ENCODE data around the gene THTPA. TPM values are rescaled to one million over a fixed set of nuclear protein-coding genes. Genes with fewer than 3 reads are reported as not detected.
"Not testable (repeated sequence)": the region's sequence is repeated elsewhere in the genome, so short reads cannot be mapped to it uniquely, and the experiment has no call there.

Gene THTPA
- total and polyA plus RNA-seq, 2 of the 13 experiments (the other 11 are each of a cell fraction or from before 2014, with no cell fraction given): 7.4 to 8.7 TPM

DNA sequence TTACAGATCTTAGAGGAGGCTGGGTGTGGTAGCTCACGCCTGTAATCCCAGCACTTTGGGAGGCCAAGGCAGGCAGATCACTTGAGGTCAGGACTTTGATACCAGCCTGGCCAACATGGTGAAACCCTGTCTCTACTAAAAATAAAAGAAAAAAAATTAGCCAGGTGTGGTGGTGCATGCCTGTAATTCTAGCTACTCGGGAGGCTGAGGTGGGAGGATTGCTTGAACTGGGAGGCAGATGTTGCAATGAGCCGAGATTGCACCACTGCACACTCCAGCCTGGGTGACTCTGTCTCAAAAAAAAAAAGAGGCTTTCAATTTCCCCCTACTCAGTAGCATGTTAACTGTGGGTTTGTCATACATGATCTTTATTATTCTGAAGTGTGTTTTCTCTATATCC, 38.1 kb downstream of the THTPA start:
- in situ Hi-C loops (cut with HindIII; ENCODE audit: extremely low pct_ligation_motif_present, low pct_unique_long_range_greater_than_20kb); intact Hi-C loops (cut with micrococcal nuclease; ENCODE audit: unreplicated experiment); H3K27ac ChIP-seq (ENCODE audit: extremely low read length, insufficient read depth, low read length); DNase-seq (ENCODE audit: low spot score); H3K27me3 ChIP-seq (ENCODE audit: control insufficient read depth in 1 of 2, insufficient read depth in 2 of 2, low read length in 2 of 2); H3K4me3 ChIP-seq (replicated peaks in 1 of 3; ENCODE audit: insufficient read depth in 1 of 3, low read depth in 2 of 3, low read length in 3 of 3); FAIRE-seq; ATAC-seq; H3K9ac ChIP-seq (ENCODE audit: insufficient read depth, low read depth, low read length); H3K9me3 ChIP-seq (ENCODE audit: low read length); H3K79me2 ChIP-seq (ENCODE audit: insufficient read depth, low read length); H4K20me1 ChIP-seq (ENCODE audit: insufficient read depth, low read length); H2AFZ ChIP-seq (ENCODE audit: low read length); H3K36me3 ChIP-seq (replicated peaks in 1 of 2; ENCODE audit: control insufficient read depth in 1 of 2, insufficient read depth in 2 of 2, low read length in 2 of 2); H3K4me2 ChIP-seq (ENCODE audit: low read depth, low read length); BruUV-seq (replicated peaks): not testable (repeated sequence)
- POLR2A ChIA-PET: interaction anchor here (7.4 to 7.8 kb wide), 2 partner anchors 18 to 42 kb away, joined by 142 to 787 read pairs; partner anchors contain the start of gene DHRS2
- WGBS (ENCODE audit: low lambda C conversion rate): 64% methylated on average over 3 of the region's 3 CpGs
- H3K4me1 ChIP-seq (ENCODE audit: insufficient read depth, low read length): peaks cover 14% of the 10 kb centered on the region
- TF ChIP-seq KDM1A (CRISPR knock-in tag; IDR thresholded peaks at IDR 0.05): peak; percentile 37; the same call in 1 of the 2 replicates
- peak; percentile 88 for TF ChIP-seq ZNF460 (CRISPR knock-in tag; IDR thresholded peaks at IDR 0.05; ENCODE audit: borderline replicate concordance)
- TF ChIP-seq CEBPB (IDR thresholded peaks at IDR 0.05; ENCODE audit: borderline replicate concordance, low read depth, low read length): peak; percentile 74
- peak; percentile 42; the same call in 1 of the 2 replicates for TF ChIP-seq ZNF263 (CRISPR knock-in tag; IDR thresholded peaks at IDR 0.05)
- TF ChIP-seq CEBPG (CRISPR knock-in tag; IDR thresholded peaks at IDR 0.05): peak; percentile 38; the same call in 1 of the 2 replicates
- TF ChIP-seq, protein P1, sequence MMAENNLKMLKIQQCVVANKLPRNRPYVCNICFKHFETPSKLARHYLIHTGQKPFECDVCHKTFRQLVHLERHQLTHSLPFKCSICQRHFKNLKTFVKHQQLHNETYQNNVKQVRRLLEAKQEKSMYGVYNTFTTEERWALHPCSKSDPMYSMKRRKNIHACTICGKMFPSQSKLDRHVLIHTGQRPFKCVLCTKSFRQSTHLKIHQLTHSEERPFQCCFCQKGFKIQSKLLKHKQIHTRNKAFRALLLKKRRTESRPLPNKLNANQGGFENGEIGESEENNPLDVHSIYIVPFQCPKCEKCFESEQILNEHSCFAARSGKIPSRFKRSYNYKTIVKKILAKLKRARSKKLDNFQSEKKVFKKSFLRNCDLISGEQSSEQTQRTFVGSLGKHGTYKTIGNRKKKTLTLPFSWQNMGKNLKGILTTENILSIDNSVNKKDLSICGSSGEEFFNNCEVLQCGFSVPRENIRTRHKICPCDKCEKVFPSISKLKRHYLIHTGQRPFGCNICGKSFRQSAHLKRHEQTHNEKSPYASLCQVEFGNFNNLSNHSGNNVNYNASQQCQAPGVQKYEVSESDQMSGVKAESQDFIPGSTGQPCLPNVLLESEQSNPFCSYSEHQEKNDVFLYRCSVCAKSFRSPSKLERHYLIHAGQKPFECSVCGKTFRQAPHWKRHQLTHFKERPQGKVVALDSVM (CRISPR knock-in tag; IDR thresholded peaks at IDR 0.05): 0 out of 2 replicates have a peak, but pooled peaks have one; percentile 36
- CTCF ChIA-PET (ENCODE audit: low intra/inter-chr PET ratio, low total read pairs): interaction anchor here (1.2 kb wide), 1 partner anchor 38 kb away, joined by 4 read pairs; no protein-coding TSS in a partner anchor

DNA sequence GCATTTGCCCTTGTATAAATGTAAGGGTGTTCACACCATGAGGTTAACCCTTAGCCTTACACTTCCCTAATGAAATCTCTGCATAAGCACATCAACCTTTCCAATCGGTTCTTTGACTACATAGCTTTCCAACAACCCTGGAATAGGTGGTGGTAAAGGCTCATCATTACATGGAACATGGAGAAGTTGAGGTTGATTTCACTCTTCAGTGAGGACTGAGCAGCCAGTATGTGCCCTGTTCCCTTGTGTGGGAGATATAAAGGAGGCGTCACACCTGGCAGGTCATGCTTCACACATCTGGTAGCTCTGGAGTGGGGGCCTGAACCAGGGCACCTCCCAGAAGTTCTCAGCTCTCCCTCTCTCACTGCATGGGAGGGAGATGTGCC, 44.2 kb downstream of the THTPA start:
- Histone ChIP-seq H3K36me3 (replicated peaks in 1 of 2; ENCODE audit: control insufficient read depth in 1 of 2, insufficient read depth in 2 of 2, low read length in 2 of 2) (no peaks in the 10 kb centered on the region), H3K79me2 (ENCODE audit: insufficient read depth, low read length) (no peaks in the 10 kb centered on the region), H3K4me1 (ENCODE audit: insufficient read depth, low read length) (peaks cover 49% of the 10 kb centered on the region), H2AFZ (ENCODE audit: low read length) (peak overlapping the region; percentile 16), H3K27me3 (ENCODE audit: control insufficient read depth in 1 of 2, insufficient read depth in 2 of 2, low read length in 2 of 2) (no peaks in the 10 kb centered on the region), H3K27ac (ENCODE audit: extremely low read length, insufficient read depth, low read length) (peak overlapping the region; percentile 57), H3K4me2 (ENCODE audit: low read depth, low read length) (peak overlapping the region; percentile 5; the same call in 1 of the 2 replicates), H3K9ac (ENCODE audit: insufficient read depth, low read depth, low read length) (peak overlapping the region; percentile 1; the same call in 1 of the 2 replicates), H4K20me1 (ENCODE audit: insufficient read depth, low read length) (no peaks in the 10 kb centered on the region), H3K4me3 (replicated peaks in 1 of 3; ENCODE audit: insufficient read depth in 1 of 3, low read depth in 2 of 3, low read length in 3 of 3) (peak overlapping the region in 1 of 3 experiments; percentile 1; a peak in 1 of 6 replicates), H3K9me3 (ENCODE audit: low read length) (peaks cover 8% of the 10 kb centered on the region; the same call in 1 of the 2 replicates)
- 46% methylated on average over 2 of the region's 2 CpGs for WGBS (ENCODE audit: low lambda C conversion rate)
- in situ Hi-C loops (cut with HindIII; ENCODE audit: extremely low pct_ligation_motif_present, low pct_unique_long_range_greater_than_20kb) (no loop called here), intact Hi-C loops (cut with micrococcal nuclease; ENCODE audit: unreplicated experiment) (no loop called here)
- ATAC-seq: no peak; the same call in 2 of the 3 replicates
- ChIA-PET POLR2A (interaction anchor here (0.6 to 10.5 kb wide), 17 partner anchors 10 to 622 kb away, joined by 3 to 267 read pairs (median 5); partner anchors contain the start of genes DCAF11, DHRS2, NRL and PPP1R3E), CTCF (ENCODE audit: low intra/inter-chr PET ratio, low total read pairs) (no interaction called here)
- FAIRE-seq: no peak
- DNase-seq (ENCODE audit: low spot score): no peak
- BruUV-seq (replicated peaks): no TSS peak
- 0 out of 2 replicates have a peak, but pooled peaks have one; percentile 39 for TF ChIP-seq ZC3H13 (CRISPR knock-in tag; IDR thresholded peaks at IDR 0.05)
- peak; percentile 83 for TF ChIP-seq ZNF652 (CRISPR knock-in tag; IDR thresholded peaks at IDR 0.05; ENCODE audit: borderline replicate concordance, low read depth)
- TF ChIP-seq ZNF124 (CRISPR knock-in tag; IDR thresholded peaks at IDR 0.05): 0 out of 2 replicates have a peak, but pooled peaks have one; percentile 12
- TF ChIP-seq ZSCAN21 (CRISPR knock-in tag; IDR thresholded peaks at IDR 0.05; ENCODE audit: borderline replicate concordance): no peak
- TF ChIP-seq ZNF383 (CRISPR knock-in tag; IDR thresholded peaks at IDR 0.05; ENCODE audit: borderline replicate concordance): peak; percentile 87; the same call in 1 of the 2 replicates
- TF ChIP-seq, protein P2, sequence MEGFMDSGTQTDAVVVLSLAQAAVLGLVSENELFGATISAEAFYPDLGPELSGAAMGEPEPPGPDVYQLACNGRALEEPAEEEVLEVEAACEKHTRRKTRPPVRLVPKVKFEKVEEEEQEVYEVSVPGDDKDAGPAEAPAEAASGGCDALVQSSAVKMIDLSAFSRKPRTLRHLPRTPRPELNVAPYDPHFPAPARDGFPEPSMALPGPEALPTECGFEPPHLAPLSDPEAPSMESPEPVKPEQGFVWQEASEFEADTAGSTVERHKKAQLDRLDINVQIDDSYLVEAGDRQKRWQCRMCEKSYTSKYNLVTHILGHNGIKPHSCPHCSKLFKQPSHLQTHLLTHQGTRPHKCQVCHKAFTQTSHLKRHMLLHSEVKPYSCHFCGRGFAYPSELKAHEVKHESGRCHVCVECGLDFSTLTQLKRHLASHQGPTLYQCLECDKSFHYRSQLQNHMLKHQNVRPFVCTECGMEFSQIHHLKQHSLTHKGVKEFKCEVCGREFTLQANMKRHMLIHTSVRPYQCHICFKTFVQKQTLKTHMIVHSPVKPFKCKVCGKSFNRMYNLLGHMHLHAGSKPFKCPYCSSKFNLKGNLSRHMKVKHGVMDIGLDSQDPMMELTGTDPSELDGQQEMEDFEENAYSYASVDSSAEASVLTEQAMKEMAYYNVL (CRISPR knock-in tag; IDR thresholded peaks at IDR 0.05; ENCODE audit: borderline replicate concordance): peak; percentile 31; the same call in 1 of the 2 replicates
- no peak for TF ChIP-seq CHCHD3 (CRISPR knock-in tag; IDR thresholded peaks at IDR 0.05)

Measured in HepG2 (cell line).